ENCODE results near the gene EXD2. TPM values are rescaled to one million over a fixed set of nuclear protein-coding genes. Genes with fewer than 3 reads are reported as not detected.

Gene EXD2
- total RNA-seq, 3 donors from 2014 or later = 7.8 to 8.5 (median 7.8) TPM

DNA sequence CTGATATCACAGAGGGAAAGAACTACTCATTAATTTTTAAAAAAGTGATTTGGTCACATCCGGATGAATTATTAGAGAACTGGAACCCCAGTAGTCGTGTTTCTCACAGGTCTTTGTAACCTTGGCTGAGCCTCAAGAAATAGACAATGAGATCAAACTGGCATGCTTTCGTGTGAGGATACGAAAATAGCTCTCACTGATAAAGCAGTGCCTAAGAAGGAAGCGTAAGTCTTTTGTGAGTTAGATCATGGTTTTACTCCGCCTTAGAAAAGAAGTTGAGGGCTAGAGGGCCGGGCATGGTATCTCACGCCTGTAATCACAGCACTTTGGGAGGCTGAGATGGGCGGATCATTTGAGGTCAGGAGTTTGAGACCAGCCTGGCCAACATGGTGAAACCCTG is 34.9 kb downstream of the EXD2 start:
- Mint-ChIP-seq H3K27me3 (ENCODE audit: low read depth) (no peaks in the 10 kb centered on the region), H3K4me1 (ENCODE audit: low read depth) (no peaks in the 10 kb centered on the region), H3K36me3 (ENCODE audit: insufficient read depth) (peaks cover 17% of the 10 kb centered on the region), H3K9me3 (no peaks in the 10 kb centered on the region), H3K4me3 (no peak overlapping the region)
- DNase-seq = no peak
- ATAC-seq = no peak

DNA sequence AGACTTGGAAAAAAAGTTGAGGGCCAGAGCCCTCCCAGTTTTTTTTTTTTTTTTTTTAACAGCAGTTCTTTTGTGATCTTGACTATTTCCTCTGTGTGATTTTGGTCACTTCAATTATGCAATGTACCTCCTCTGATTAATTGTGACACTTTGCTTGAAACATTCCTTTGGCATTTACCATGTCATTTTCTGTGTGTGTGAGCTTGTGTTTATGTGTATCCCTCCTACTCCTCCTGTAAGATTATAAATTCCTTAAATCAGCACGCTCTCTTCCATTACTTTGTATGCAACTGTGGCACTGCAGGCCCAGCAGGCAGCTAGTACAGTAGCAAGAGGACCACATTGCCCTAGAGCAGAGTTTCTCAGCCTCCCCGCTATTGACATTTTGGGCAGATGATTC is 35.4 kb downstream of the EXD2 start:
- no peak for DNase-seq
- no peak for ATAC-seq
- no peaks in the 10 kb centered on the region for H3K9me3 Mint-ChIP-seq
- H3K4me3 Mint-ChIP-seq = no peak overlapping the region
- no peaks in the 10 kb centered on the region for H3K4me1 Mint-ChIP-seq (ENCODE audit: low read depth)
- H3K27me3 Mint-ChIP-seq (ENCODE audit: low read depth) = no peaks in the 10 kb centered on the region
- peaks cover 19% of the 10 kb centered on the region for H3K36me3 Mint-ChIP-seq (ENCODE audit: insufficient read depth)

GRCh38 chr14:69231486-69231885 is 40.2 kb downstream of the EXD2 start:
- ATAC-seq (no peak), DNase-seq (no peak)
- peaks cover 25% of the 10 kb centered on the region for H3K36me3 Mint-ChIP-seq (ENCODE audit: insufficient read depth)
- H3K4me3 Mint-ChIP-seq = no peak overlapping the region
- no peaks in the 10 kb centered on the region for H3K9me3 Mint-ChIP-seq
- H3K27me3 Mint-ChIP-seq (ENCODE audit: low read depth) = no peaks in the 10 kb centered on the region
- H3K4me1 Mint-ChIP-seq (ENCODE audit: low read depth) = no peaks in the 10 kb centered on the region

- no peak for ATAC-seq
- DNase-seq = no peak
- H3K4me1 Mint-ChIP-seq (ENCODE audit: low read depth) = no peaks in the 10 kb centered on the region
- no peak overlapping the region for H3K4me3 Mint-ChIP-seq
- no peaks in the 10 kb centered on the region for H3K9me3 Mint-ChIP-seq
- peaks cover 29% of the 10 kb centered on the region for H3K36me3 Mint-ChIP-seq (ENCODE audit: insufficient read depth)
- H3K27me3 Mint-ChIP-seq (ENCODE audit: low read depth) = no peaks in the 10 kb centered on the region
Observed at GRCh38 chr14:69232388-69232787, 41.1 kb downstream of the EXD2 start.

DNA sequence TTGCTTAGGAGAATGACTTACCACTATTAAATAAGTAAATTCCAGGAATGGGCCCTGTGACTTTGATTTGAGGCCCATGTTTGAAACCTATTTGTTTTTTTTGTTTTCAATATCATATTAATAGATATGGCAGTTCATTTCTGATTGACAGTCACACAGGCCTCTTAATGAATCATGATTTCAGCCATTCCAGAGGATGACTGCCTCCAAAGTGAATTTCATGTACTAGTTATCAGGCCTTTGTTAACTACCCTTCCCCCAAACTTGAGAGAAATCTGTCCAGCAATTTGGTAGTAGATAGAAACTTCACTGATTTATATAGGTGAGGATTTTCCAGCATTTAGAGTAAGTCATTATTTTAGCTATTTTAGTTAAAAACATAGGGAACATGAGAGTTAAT is 42.8 kb downstream of the EXD2 start:
- ATAC-seq (no peak), DNase-seq (no peak)
- Mint-ChIP-seq H3K9me3 (no peaks in the 10 kb centered on the region), H3K36me3 (ENCODE audit: insufficient read depth) (peaks cover 30% of the 10 kb centered on the region), H3K4me3 (no peak overlapping the region), H3K27me3 (ENCODE audit: low read depth) (no peaks in the 10 kb centered on the region), H3K4me1 (ENCODE audit: low read depth) (no peaks in the 10 kb centered on the region)

GRCh38 chr14:69235708-69236107 is 44.4 kb downstream of the EXD2 start:
- peaks cover 33% of the 10 kb centered on the region for H3K36me3 Mint-ChIP-seq (ENCODE audit: insufficient read depth)
- H3K4me3 Mint-ChIP-seq = no peak overlapping the region
- DNase-seq = no peak
- no peaks in the 10 kb centered on the region for H3K27me3 Mint-ChIP-seq (ENCODE audit: low read depth)
- no peaks in the 10 kb centered on the region for H3K9me3 Mint-ChIP-seq
- ATAC-seq = no peak
- no peaks in the 10 kb centered on the region for H3K4me1 Mint-ChIP-seq (ENCODE audit: low read depth)

DNA sequence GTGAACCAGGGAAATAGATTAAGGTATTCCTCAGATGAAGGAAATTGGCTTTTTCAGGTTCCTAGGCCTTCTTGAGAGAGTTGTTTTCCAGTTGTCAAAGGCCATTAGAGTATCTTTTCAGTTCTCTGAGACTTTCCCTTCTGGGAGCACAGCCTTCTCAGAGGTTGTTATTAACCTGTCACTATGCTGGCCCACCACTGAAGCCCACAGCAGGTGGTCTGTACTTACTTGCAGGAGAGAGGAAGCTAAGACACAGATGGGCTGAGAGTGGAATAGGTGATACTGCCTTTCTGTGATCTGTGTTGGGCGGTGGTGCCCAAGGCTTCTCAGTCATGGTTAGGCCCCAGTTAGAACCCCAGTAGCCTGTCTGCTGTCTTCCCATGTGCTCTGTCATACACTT is 45.8 kb downstream of the EXD2 start:
- no peaks in the 10 kb centered on the region for H3K27me3 Mint-ChIP-seq (ENCODE audit: low read depth)
- DNase-seq = no peak
- H3K4me1 Mint-ChIP-seq (ENCODE audit: low read depth) = no peaks in the 10 kb centered on the region
- ATAC-seq = no peak
- H3K4me3 Mint-ChIP-seq = no peak overlapping the region
- H3K36me3 Mint-ChIP-seq (ENCODE audit: insufficient read depth) = peaks cover 36% of the 10 kb centered on the region
- H3K9me3 Mint-ChIP-seq = no peaks in the 10 kb centered on the region

GRCh38 chr14:69237584-69237983 is 46.3 kb downstream of the EXD2 start:
- H3K36me3 Mint-ChIP-seq (ENCODE audit: insufficient read depth) = peaks cover 34% of the 10 kb centered on the region

DNA sequence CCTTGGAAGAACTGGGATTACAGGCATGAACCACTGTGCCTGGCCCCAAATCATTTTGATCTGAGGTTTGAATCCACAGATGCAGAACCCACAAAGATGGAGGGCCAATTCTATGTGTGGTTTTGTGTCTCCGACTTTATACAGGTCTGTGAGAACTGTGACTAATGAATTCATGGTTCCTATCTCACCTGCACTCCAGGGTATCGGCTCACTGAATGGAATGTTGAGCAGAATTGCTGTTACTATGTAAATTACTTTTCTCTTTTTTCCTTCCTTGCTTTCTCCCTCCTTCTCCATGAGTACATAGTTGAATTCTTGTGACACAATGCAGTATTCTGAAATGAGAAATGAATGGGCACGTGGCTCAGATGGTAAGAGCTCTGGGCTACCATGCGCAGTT is 47.6 kb downstream of the EXD2 start:
- no peaks in the 10 kb centered on the region for H3K9me3 Mint-ChIP-seq
- no peak overlapping the region for H3K4me3 Mint-ChIP-seq
- H3K4me1 Mint-ChIP-seq (ENCODE audit: low read depth) = no peaks in the 10 kb centered on the region
- H3K27me3 Mint-ChIP-seq (ENCODE audit: low read depth) = no peaks in the 10 kb centered on the region
- no peak for DNase-seq
- peaks cover 30% of the 10 kb centered on the region for H3K36me3 Mint-ChIP-seq (ENCODE audit: insufficient read depth)
- ATAC-seq = no peak

More at GRCh38 chr14:69237584-69237983, 46.3 kb downstream of the EXD2 start:
- DNase-seq (no peak), ATAC-seq (no peak)
- no peaks in the 10 kb centered on the region for H3K27me3 Mint-ChIP-seq (ENCODE audit: low read depth)
- no peak overlapping the region for H3K4me3 Mint-ChIP-seq
- no peaks in the 10 kb centered on the region for H3K9me3 Mint-ChIP-seq
- H3K4me1 Mint-ChIP-seq (ENCODE audit: low read depth) = no peaks in the 10 kb centered on the region

DNA sequence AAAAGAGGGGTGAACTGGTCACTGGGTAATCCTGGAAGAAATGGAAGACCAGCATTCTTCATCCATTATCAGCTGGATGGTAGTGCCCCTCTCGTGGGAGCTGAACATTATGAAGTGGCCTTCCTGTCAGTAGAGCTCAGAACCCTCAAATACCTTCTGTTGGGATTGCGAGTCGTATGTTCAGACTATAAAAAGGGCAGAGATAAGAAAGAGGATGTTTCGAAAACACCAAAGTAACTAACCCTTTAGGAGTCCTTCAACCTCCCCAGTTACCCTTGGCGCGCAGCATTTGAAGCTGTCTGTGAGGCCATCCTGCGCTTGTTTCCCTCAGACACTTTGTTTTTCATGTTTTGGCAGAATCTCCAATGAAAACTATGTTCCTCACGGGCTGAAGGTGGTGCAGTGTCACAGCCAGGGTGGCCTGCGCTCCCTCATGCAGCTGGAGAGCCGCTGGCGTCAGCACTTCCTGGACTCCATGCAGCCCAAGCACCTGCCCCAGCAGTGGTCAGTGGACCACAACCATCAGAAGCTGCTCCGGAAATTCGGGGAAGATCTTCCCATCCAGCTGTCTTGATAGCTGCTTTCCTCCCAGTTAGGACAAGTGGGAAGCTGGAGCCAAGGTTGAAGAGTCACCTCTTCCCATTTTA is 49.4 kb downstream of the EXD2 start:
- Mint-ChIP-seq H3K4me3 (no peak overlapping the region), H3K36me3 (ENCODE audit: insufficient read depth) (peaks cover 21% of the 10 kb centered on the region), H3K27me3 (ENCODE audit: low read depth) (no peaks in the 10 kb centered on the region), H3K9me3 (no peaks in the 10 kb centered on the region), H3K4me1 (ENCODE audit: low read depth) (no peaks in the 10 kb centered on the region)
- DNase-seq (no peak), ATAC-seq (no peak)

DNA sequence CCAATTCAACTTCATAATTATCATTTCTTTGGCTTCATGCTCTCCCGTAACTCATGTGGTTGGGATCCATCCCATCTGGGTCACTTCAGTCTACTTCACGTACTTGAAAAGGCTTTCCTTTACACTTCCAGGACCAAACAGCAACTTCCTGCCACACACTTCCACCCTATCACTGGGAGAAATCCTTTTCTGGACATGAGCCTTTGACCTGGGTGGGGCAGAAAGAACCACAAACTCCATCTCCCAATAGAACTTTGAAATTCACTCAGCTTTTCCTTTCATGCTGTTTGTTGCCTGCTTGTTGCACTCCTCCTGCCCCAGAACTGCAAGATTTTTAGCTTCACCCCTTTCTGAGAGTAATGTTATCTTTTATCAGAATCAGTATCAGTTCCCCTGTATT is 50.3 kb downstream of the EXD2 start:
- no peaks in the 10 kb centered on the region for H3K9me3 Mint-ChIP-seq
- H3K36me3 Mint-ChIP-seq (ENCODE audit: insufficient read depth) = peaks cover 17% of the 10 kb centered on the region
- ATAC-seq (no peak), DNase-seq (no peak)
- no peaks in the 10 kb centered on the region for H3K27me3 Mint-ChIP-seq (ENCODE audit: low read depth)
- H3K4me3 Mint-ChIP-seq = no peak overlapping the region
- no peaks in the 10 kb centered on the region for H3K4me1 Mint-ChIP-seq (ENCODE audit: low read depth)

DNA sequence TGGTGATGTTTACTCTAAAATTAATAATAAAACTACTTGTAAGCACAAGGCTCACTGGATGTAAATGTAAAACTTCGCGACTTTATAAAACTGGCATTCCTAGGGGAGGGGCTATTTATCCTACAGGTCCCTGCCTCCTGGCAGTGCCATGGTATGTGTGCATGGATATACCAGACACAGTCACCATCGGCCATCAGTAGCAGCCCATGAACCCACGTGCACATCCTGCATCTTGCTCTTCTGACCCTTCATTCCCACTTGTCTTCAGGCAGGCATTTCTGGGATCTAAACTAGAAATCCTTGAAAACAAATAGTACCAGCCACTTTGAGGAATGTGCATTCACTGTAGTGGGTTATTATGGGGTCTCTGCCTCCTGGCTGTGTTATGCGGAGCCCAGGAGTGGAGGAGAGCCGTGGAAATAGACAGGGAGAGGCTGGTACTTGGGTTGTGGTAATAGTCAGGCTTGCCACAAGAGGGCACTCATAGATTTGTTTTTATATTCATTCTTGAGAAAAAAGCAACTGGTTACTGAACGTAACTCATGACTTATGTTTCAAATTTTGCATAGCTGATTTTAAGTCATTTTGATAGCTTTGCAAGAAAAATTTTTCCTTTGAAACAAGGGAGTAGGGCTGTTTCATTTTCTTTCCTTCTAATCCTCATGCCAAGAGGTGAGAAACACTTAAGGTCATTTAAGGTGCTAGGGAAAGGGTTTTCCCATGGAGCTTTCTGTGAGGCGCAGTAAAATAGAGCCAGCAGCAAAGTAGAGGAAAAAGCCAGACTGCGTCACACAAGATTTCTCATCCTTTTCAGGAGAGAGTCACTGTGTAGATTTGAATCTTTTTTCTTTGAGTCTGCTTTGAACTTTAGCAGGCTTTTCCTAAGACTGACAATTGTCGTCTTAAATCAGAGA is 51.3 kb downstream of the EXD2 start:
- H3K4me1 Mint-ChIP-seq (ENCODE audit: low read depth) = no peaks in the 10 kb centered on the region
- no peaks in the 10 kb centered on the region for H3K27me3 Mint-ChIP-seq (ENCODE audit: low read depth)
- H3K9me3 Mint-ChIP-seq = no peaks in the 10 kb centered on the region
- peak; percentile 54 to 57 for ATAC-seq
- DNase-seq = peak; percentile 44
- peaks cover 13% of the 10 kb centered on the region for H3K36me3 Mint-ChIP-seq (ENCODE audit: insufficient read depth)
- no peak overlapping the region for H3K4me3 Mint-ChIP-seq

- H3K4me1 Mint-ChIP-seq (ENCODE audit: low read depth) = no peaks in the 10 kb centered on the region
- ATAC-seq (no peak), DNase-seq (no peak)
- peaks cover 7% of the 10 kb centered on the region for H3K36me3 Mint-ChIP-seq (ENCODE audit: insufficient read depth)
- no peaks in the 10 kb centered on the region for H3K9me3 Mint-ChIP-seq
- no peaks in the 10 kb centered on the region for H3K27me3 Mint-ChIP-seq (ENCODE audit: low read depth)
- H3K4me3 Mint-ChIP-seq = no peak overlapping the region
Observed at GRCh38 chr14:69244946-69245345, 53.6 kb downstream of the EXD2 start.

DNA sequence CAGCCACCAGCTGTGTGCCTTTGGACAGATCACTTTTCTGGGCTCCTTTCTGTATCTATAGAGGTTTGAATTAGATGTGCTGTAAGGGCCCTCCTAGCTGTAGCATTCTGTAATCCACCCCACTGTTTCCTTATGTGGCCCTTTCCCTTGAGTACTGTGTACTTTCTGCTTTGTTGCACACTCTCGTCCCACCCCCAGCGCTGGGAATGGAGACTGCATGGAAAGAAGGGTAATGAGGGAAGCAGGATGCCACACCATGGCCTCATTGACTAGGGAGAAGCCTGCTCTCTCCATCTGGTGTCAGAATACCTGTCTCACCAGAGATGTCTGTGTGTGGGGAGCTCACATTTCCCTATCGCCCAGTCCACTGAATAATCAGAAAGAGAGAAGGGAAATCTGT is 55.0 kb downstream of the EXD2 start:
- Mint-ChIP-seq H3K36me3 (ENCODE audit: insufficient read depth) (peaks cover 4% of the 10 kb centered on the region), H3K27me3 (ENCODE audit: low read depth) (no peaks in the 10 kb centered on the region), H3K4me3 (no peak overlapping the region), H3K4me1 (ENCODE audit: low read depth) (no peaks in the 10 kb centered on the region), H3K9me3 (no peaks in the 10 kb centered on the region)
- no peak for ATAC-seq
- DNase-seq = no peak
